Left lung (tissue), 10 donors: ENCODE data around the gene HIVEP1. TPM values are rescaled to one million over a fixed set of nuclear protein-coding genes. Genes with fewer than 3 reads are reported as not detected.

Experiments
- ATAC-seq: fragments of 200-7000 bp; cut with Tn5 transposase; one replicate; pipeline ENCODE4 v1.9.1; 2020; ENCODE audit warnings: moderate library complexity
- DNase-seq, 4 donors: peaks; one replicate each; pipeline ENCODE4 v3.0.0-alpha.2; 2013 to 2020
- H3K27ac ChIP-seq, 2 donors: fragments of 200-600 bp; sonication (generic) in 1 of 2; one replicate each; pipeline versions ENCODE4 v1.5.0 to v1.8.0; 2020 to 2021
- H3K27me3 ChIP-seq, 2 donors: fragments of 200-600 bp; sonication (generic) in 1 of 2; one replicate each; pipeline versions ENCODE4 v1.5.0 to v1.8.0; 2020 to 2021
- H3K36me3 ChIP-seq, 2 donors: fragments of 200-600 bp; sonication (generic) in 1 of 2; one replicate each; pipeline versions ENCODE4 v1.5.0 to v1.8.0; 2020 to 2021
- H3K4me1 ChIP-seq, 2 donors: fragments of 200-600 bp; one replicate each; pipeline ENCODE4 v1.8.0; 2021
- H3K4me3 ChIP-seq, 2 donors: fragments of 200-600 bp; sonication (generic) in 1 of 2; one replicate each; pipeline versions ENCODE4 v1.5.0 to v1.8.0; 2020 to 2021; ENCODE audit warnings: mild to moderate bottlenecking in 1 of 2
- H3K9me3 ChIP-seq, 2 donors: fragments of 200-600 bp; sonication (generic) in 1 of 2; one replicate each; pipeline versions ENCODE4 v1.5.0 to v1.8.0; 2020 to 2021
- intact Hi-C, 2 donors: fragments of 100-400 bp; cut with DNase I; formaldehyde crosslinking; loops; one replicate each; pipeline versions ENCODE4 v1.11.2 to v1.14.2; 2022
- polyA plus RNA-seq, 6 donors: library from polyadenylated mRNA; unstranded; fragments of 120-200 nt; gene quantifications; one replicate each; pipeline ENCODE4 v1.2.1, GENCODE V29; 2013; ENCODE audit not compliant: insufficient read length in 6 of 6
- total RNA-seq, 2 donors: library from RNA; stranded (reverse); fragmentation: NEBNext Ultra II Directional; extraction: Animal tissue kit (Norgen Biotek cat#: 25700); gene quantifications; one replicate each; pipeline ENCODE4 v1.2.1, GENCODE V29; 2021
- TF ChIP-seq, protein P1 (sequence below), 2 donors: fragments of 200-600 bp; sonication (generic) in 1 of 2; IDR thresholded peaks; one replicate each; pipeline versions ENCODE4 v1.5.0 to v1.8.0; 2021; ENCODE audit warnings: antibody characterized with exemption in 2 of 2
- donor health status: DM: no; HTN: yes; CAD: no.
- donor health status: DM: no; HTN: no; CAD: no.

Gene HIVEP1
- total and polyA plus RNA-seq, 8 donors, result 24.1 to 35.9 (median 29.0) TPM

- no peak overlapping the region for H3K27ac ChIP-seq
- TF ChIP-seq, protein P1, sequence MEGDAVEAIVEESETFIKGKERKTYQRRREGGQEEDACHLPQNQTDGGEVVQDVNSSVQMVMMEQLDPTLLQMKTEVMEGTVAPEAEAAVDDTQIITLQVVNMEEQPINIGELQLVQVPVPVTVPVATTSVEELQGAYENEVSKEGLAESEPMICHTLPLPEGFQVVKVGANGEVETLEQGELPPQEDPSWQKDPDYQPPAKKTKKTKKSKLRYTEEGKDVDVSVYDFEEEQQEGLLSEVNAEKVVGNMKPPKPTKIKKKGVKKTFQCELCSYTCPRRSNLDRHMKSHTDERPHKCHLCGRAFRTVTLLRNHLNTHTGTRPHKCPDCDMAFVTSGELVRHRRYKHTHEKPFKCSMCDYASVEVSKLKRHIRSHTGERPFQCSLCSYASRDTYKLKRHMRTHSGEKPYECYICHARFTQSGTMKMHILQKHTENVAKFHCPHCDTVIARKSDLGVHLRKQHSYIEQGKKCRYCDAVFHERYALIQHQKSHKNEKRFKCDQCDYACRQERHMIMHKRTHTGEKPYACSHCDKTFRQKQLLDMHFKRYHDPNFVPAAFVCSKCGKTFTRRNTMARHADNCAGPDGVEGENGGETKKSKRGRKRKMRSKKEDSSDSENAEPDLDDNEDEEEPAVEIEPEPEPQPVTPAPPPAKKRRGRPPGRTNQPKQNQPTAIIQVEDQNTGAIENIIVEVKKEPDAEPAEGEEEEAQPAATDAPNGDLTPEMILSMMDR (IDR thresholded peaks at IDR 0.05), result no peak
- no peak for DNase-seq
- no peak for ATAC-seq
- peaks cover 0 to 28% of the 10 kb centered on the region in 2 donors for H3K36me3 ChIP-seq
- H3K9me3 ChIP-seq, result no peaks in the 10 kb centered on the region
- no peak overlapping the region for H3K4me3 ChIP-seq
- intact Hi-C loops, result no loop called here
- H3K4me1 ChIP-seq, result no peaks in the 10 kb centered on the region
- no peaks in the 10 kb centered on the region for H3K27me3 ChIP-seq
These were observed 151.0 kb downstream of the HIVEP1 start for GRCh38 chr6:12163149-12163548.

DNA sequence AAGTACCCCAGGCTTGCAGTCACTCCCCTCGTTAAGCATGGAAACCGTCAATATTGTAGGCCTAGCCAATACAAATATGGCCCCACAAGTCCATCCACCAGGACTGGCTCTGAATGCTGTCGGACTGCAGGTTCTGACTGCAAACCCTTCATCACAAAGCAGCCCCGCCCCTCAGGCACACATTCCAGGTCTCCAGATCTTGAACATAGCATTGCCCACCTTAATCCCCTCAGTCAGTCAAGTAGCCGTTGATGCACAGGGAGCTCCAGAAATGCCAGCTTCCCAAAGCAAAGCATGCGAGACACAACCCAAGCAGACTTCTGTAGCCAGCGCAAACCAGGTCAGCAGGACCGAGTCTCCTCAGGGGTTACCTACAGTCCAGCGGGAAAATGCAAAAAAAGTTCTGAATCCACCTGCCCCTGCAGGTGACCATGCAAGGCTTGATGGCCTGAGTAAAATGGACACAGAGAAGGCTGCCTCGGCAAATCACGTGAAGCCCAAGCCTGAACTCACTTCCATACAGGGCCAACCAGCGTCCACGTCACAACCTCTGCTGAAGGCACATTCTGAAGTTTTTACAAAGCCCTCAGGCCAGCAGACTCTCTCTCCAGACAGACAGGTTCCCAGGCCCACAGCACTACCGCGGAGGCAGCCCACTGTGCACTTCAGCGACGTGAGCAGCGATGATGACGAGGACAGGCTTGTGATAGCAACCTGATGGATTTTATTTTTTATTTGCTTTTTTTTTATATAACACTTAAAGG is 151.8 kb downstream of the HIVEP1 start:
- no peak overlapping the region for H3K4me3 ChIP-seq
- TF ChIP-seq, protein P1 (IDR thresholded peaks at IDR 0.05), result no peak
- H3K9me3 ChIP-seq, result no peaks in the 10 kb centered on the region
- H3K27me3 ChIP-seq, result no peaks in the 10 kb centered on the region
- peaks cover 0 to 28% of the 10 kb centered on the region in 2 donors for H3K36me3 ChIP-seq
- intact Hi-C loops, result no loop called here
- ATAC-seq (no peak), DNase-seq (peak in 1 of 4 donors; percentile 43)
- H3K4me1 ChIP-seq, result no peaks in the 10 kb centered on the region
- H3K27ac ChIP-seq, result no peak overlapping the region

DNA sequence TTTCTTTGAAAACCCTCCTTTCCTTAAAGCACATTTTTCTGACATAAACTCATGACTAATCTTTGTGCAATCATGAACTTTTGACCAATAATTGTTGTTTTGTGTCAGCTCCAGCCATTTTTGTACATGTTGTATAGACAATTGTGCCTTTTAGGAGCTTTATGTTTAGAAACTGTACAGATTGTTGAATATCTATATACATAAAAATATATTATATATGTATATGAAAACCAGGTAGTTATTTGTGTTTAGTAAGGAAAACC is 152.3 kb downstream of the HIVEP1 start:
- no peaks in the 10 kb centered on the region for H3K27me3 ChIP-seq
- DNase-seq, result no peak
- no peaks in the 10 kb centered on the region for H3K4me1 ChIP-seq
- H3K27ac ChIP-seq, result no peak overlapping the region
- H3K9me3 ChIP-seq, result no peaks in the 10 kb centered on the region
- no peak for ATAC-seq
- no peak overlapping the region for H3K4me3 ChIP-seq
- intact Hi-C loops, result no loop called here
- TF ChIP-seq, protein P1 (IDR thresholded peaks at IDR 0.05), result no peak
- peaks cover 0 to 28% of the 10 kb centered on the region in 2 donors for H3K36me3 ChIP-seq

DNA sequence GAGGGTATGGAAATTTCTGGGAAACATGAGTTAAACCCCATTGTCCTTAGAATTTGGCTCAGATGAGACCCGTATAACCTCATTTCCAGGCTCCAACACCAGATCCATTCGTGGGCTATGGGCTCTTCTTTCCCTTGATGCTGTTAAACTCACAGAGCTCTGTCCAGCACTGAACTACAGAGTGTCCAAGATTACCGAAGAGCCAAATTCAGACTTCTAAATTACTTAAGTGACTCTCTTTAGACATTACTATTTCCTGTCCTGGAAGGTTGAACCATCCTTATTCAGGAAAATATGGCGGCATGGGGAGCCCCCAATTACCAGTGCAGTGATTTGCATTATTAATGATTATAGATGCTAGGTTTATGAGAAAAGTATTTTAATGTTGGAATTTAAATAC is 153.2 kb downstream of the HIVEP1 start:
- DNase-seq (no peak), ATAC-seq (no peak)
- no peaks in the 10 kb centered on the region for H3K27me3 ChIP-seq
- peaks cover 0 to 28% of the 10 kb centered on the region in 2 donors for H3K36me3 ChIP-seq
- no peaks in the 10 kb centered on the region for H3K9me3 ChIP-seq
- TF ChIP-seq, protein P1 (IDR thresholded peaks at IDR 0.05), result no peak
- no peak overlapping the region for H3K4me3 ChIP-seq
- H3K27ac ChIP-seq, result no peak overlapping the region
- H3K4me1 ChIP-seq, result no peaks in the 10 kb centered on the region
- intact Hi-C loops, result no loop called here

GRCh38 chr6:12165722-12166280 is 153.7 kb downstream of the HIVEP1 start:
- no peak for ATAC-seq
- DNase-seq, result no peak
- no peaks in the 10 kb centered on the region for H3K9me3 ChIP-seq
- no peaks in the 10 kb centered on the region for H3K27me3 ChIP-seq
- no peaks in the 10 kb centered on the region for H3K4me1 ChIP-seq
- intact Hi-C loops, result no loop called here
- TF ChIP-seq, protein P1 (IDR thresholded peaks at IDR 0.05), result no peak
- H3K4me3 ChIP-seq, result no peak overlapping the region
- peaks cover 0 to 28% of the 10 kb centered on the region in 2 donors for H3K36me3 ChIP-seq
- H3K27ac ChIP-seq, result no peak overlapping the region
